NCI-H2029 treated with DMSO at 0.1 percent for 48 hours (cell line): ENCODE data around the gene PPIP5K1.

Experiments used
- DNase-seq: peaks from one replicate; lab custom pipeline; 2025; lab: John Stamatoyannopoulos, UW

The PPIP5K1 gene

DNA sequence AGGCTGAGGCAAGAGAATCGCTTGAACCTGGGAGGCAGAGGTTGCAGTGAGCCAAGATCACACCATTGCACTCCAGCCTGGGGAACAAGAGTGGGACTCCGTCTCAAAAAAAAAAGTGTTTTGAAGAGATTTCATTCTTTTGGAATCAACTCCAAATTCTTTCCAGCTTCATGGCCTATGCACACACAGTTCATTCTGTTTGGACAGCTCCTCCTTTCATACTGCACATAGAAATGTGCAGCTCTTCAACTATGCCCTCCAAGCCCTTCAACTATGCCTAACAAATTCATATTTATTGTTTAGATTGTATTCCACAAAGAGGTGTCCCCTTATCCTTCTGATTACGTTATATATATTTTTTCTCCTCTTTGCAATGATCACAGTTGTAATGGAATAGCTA lies 101.2 kb downstream of the PPIP5K1 start:
- DNase-seq = no peak

DNA sequence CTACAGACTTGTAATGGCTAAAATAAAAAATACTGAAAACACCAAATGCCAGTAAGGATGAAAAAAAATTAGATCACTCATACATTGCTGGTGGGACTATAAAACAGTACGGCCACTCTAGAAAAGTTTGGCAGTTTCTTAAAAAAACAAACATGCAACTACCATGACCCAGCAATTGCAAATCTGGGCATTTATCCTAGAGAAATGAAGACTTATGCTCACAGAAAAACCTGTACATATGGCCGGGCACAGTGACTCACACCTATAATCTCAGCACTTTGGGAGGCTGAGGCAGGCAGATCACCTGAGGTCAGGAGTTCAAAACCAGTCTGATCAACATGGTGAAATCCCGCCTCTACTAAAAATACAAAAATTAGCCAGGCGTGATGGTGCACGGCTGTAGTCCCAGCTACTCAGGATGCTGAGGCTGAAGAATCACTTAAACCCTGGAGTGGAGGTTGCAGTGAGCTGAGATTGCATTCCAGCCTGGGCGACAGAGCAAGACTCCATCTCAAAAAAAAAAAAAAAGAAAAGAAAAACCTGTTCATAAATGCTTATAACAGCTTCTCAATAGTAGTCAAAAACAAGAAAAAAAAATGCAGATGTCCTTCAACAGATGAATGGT lies 102.6 kb downstream of the PPIP5K1 start:
- DNase-seq = no peak

DNA sequence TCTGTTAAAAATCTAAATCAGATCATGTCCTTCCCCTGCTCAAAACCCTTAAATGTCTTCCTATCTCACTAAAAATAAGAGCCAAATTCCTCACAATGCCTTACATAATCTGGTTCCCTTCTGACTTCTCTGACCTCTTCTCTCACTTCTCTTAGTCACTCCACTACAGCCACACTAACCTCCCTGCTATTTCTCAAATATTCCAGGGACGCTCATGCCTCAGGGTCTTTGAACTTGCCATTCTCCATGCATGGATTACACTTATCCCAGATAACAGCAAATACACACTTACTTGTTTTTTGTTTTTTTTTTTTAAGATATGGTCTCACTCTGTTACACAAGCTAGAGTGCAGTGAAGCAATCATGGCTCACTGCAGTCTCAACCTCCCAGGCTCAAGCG lies 105.6 kb downstream of the PPIP5K1 start:
- no peak for DNase-seq
